CD4-positive, alpha-beta T cell treated with Interleukin-17A for 1 hour (primary cell): ENCODE measurements around the gene SMIM41.

ENCODE experiments used
- DNase-seq: peaks from one replicate; pipeline ENCODE4 v3.0.0-alpha.2; 2020

Gene SMIM41

GRCh38 chr12:52147964-52148463, 68.5 kb downstream of the SMIM41 start:
- no peak for DNase-seq

- DNase-seq = no peak
Measured at GRCh38 chr12:52148464-52149181, 69.1 kb downstream of the SMIM41 start.

GRCh38 chr12:52149182-52149641, 69.7 kb downstream of the SMIM41 start:
- no peak for DNase-seq

GRCh38 chr12:52149651-52150241, 70.2 kb downstream of the SMIM41 start:
- DNase-seq = no peak

GRCh38 chr12:52151153-52151836, 71.8 kb downstream of the SMIM41 start:
- DNase-seq = no peak

- peak; percentile 75 for DNase-seq
Measured at GRCh38 chr12:52151837-52152783, 72.6 kb downstream of the SMIM41 start.

- no peak for DNase-seq
Measured at GRCh38 chr12:52152905-52153317, 73.4 kb downstream of the SMIM41 start.

GRCh38 chr12:52155048-52155868, 75.8 kb downstream of the SMIM41 start:
- DNase-seq = peak; percentile 83

- DNase-seq = no peak
Measured at GRCh38 chr12:52156311-52156710, 76.8 kb downstream of the SMIM41 start.

- DNase-seq = peak; percentile 77
Measured at GRCh38 chr12:52156757-52157565, 77.5 kb downstream of the SMIM41 start.

- no peak for DNase-seq
Measured at GRCh38 chr12:52157566-52158150, 78.2 kb downstream of the SMIM41 start.
